ENCODE results near the gene PRDX6.
"Not testable (repeated sequence)": the region's sequence is repeated elsewhere in the genome, so short reads cannot be mapped to it uniquely, and the experiment has no call there.

PRDX6 gene

DNA sequence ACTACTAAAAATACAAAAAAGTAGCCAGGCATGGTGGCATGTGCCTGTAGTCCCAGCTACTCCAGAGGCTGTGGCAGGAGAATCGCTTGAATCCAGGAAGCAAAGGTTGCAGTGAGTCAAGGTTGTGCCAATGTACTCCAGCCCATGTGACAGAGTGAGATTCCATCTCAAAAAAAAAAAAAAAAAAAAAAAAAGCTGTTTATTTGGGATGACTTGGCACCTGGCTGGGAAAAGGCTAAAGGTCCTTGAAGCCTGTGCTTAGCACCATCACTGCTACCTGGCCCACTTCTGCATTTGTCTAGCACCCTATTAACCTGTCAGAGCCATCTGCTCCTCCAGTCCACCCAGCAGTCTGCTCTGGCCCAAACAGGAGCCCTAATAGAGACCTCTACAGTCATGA is 25.0 kb downstream of the PRDX6 start:
- DNase-seq, result no peak

DNA sequence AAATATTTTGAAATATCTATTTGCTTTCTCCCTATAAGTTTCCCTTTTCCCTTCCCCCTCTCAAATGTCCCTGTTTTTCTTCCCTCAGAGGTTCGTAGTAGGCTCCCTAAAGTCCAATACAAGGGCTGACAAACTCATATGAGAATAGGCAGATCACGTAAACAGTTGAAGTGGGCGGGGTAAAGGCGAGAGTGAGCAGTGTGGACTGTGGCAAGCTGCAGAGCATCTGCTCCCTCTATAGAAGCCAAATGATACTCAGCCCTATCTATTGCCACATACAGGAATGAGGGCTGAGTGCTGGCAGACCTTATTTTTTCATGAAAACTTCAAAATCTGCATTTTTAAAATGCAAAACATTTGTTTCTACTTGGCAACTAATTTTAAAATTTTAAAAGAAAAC is 26.3 kb downstream of the PRDX6 start:
- DNase-seq, result no peak

DNA sequence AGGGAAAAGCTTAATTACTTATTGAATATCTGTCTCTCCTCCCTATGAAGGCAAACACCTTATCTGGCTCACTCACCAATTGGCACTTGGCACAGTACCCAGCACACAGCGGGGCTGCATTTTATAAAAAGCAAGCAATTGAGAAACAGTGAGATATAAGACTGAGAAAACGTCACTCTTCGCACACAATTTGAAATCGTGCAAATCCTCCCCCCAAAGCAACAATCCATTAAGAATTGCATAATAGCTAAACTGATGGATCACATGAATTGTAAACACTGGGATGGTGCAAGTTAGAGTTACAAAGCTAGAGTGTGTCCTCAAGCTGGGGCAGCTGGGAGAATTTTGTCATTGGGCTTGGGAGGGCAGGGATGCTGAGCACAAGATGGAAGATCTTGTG is 27.1 kb downstream of the PRDX6 start:
- no peak for DNase-seq

DNA sequence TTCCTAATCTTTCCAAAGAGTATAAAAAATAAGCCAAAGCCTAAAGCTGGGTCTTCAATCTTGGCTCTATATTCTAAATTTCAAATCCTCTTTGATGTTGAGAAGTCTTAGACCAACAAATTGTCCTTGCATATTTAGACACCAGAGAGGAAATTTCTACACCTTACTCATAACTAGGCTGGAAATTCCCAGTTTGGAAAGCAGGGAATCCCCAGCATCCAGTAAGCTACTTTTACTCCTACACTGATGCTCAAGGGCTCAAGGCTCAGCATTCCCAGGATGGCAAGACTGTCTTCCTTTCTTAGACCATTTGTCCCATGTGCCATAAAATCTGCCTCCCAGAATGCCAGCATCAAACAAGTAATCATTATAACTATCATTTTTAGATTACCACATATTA is 28.3 kb downstream of the PRDX6 start:
- DNase-seq, result no peak

DNA sequence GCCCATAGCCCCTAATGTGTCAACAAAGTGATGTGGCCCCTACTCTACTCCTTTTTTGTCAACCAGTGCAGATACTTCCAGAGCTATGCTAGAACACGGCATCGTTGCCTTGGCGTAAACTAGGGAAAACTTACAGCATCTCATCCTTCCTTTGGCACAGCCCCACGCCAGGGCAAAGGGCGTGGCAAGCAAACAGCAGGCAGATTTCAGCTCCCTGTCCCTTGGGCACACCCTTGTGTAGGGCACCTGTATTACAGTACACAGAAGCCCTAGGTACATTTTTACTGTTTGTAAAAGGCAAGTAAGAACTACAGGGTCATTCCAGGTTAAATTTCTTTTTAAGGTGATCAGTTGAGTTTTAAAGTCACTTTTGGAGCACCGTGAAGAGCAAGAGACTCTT is 29.3 kb downstream of the PRDX6 start:
- no peak for DNase-seq

DNA sequence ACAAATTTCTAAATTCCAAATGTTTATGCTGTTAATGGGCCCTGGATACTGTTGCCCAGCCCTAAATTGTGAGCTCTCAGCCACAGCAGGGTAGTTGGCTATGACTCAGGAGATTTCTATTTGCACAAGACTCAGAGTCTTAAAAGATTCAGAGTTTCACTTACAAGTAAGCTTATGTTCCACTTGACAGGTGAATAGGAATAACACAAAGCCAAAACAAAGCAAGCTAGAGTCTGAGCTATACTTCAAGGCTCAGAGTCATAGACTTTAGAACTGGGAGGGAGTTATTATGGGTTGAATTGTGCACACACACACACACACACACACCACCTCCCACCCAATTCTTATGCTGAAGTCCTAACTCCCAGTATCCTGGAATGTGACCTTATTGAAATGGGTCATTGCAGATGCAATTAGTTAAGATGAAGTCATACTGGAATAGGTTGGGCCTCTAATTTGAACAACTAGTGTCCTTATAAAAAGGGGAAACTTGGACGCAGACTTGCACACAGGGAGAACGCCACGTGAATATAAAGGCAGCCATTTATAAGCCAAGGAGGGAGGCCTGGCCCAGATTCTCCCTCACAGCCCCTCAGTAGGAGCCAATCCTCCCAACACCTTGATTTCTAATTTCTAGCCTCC is 30.2 kb downstream of the PRDX6 start:
- DNase-seq, result no peak

DNA sequence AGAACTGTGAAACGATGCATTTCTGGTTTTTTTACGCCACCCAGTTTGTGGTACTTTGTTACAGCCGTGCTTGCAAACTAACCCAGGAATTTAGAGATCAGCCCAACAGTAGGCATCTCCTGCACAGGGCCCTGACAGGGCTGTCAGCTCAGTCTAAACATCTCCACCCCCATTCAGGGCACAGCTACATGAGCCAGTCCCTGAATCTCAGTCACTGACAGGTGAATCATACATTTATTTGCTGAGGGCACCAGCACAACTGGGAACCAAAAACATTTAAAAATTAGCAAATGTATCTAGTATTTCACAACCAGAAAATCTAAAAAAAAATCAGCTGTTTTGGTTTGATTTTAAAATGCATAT is 30.7 kb downstream of the PRDX6 start:
- no peak for DNase-seq

DNA sequence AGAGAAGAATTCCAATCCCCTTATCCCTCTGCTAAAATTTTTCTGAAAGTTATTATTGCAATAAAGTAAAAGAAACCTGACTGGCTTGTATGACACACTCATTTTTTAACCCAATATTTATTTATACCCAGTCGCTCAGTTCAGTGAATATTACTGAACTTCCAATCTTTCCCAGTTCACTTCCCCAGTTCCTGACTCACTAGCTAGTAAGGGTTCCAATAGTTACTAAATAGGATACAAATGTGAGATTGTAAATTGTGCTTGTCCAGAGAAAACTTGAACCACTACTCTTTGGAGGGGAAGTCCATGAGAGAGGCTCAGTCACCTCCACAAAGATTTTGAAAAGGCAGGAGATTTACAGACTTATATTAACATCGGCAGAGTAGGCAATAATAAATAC is 31.4 kb downstream of the PRDX6 start:
- no peak for DNase-seq

DNA sequence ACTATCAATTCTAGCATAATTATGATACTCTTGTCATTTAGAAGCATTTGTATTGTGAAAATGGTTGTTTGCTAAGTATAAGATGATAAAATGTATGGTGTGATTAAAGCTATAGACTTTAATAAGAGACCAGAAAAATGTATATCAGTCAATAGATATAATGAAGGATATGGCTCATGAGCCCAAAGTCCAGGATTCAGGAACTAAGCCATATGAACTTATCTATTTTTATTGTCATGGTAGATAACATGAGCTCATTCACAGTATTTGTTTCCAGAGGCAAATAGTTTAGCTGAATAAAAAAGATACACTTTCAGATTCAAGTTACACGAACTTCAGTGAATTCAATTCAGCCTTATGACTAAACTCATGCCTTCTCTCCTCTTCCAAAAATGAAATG is 32.7 kb downstream of the PRDX6 start:
- no peak for DNase-seq

DNA sequence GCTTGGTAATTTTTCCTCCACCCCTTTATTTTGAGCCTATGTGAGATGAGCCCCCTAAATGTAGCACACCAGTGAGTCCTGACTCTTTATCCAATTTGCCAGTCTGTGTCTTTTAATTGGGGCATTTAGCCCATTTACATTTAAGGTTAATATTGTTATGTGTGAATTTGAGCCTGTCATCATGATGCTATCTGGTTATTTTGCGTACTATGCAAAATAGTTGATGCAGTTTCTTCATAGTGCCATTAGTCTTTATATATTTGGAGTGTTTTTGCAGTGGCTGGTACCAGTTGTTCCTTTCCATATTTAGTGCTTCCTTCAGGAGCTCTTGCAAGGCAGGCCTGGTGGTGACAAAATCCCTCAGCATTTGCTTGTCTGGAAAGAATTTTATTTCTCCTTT is 37.4 kb downstream of the PRDX6 start:
- not testable (repeated sequence) for DNase-seq

DNA sequence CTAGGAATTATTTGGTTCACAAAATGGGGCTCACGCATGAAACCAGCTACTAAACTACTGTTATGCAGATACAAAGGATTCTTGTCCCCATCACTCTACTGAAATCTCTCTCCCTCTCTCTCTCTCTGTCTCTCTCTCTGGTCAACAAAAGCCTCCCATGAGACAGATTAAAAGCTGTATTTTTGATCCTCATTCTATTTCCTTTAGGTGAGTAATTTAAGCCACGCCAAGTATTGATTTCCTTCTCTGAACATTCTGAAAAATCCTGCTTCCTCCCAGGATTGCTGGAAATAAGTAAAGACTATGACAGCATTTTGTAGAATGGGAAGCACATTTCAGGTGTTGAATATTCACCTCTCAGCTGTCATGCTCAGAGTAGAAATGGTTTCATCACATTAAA is 43.7 kb downstream of the PRDX6 start:
- no peak for DNase-seq

DNA sequence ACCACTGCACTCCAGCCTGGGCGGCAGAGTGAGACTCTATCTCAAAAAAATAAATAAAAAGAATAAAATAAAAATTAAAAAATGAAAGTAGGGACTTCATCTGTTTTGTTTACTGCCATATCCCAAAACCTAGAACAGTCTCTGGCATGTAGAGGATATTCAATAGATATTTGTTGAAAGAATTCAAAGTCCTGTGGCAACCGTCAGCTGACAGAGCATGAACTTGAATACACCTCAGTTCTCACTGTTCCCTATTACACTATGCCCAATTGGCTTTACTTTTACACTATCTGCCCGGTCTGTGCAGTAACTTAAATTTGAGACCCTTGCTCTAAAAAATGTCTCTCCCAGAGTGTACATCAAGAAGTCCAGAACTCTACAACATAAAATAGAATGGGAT is 46.2 kb downstream of the PRDX6 start:
- no peak for DNase-seq

DNA sequence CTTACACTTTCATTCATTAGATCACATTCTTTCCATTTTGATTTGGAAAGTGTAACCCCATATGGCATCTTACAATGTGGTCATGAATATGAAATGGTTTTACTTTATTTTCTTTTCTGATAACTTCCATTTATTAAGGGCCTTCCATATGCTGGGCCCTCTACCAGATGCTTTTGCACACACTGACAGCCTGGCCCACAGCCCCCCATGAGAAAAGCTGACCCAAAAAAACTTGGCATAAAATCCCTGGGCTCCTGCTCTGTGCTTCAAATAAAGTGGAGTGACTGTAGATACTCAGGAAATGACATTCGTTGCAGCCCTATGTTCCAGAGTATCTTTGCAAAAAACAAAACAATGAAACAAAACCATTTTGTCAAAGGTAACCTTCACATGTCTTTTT is 48.8 kb downstream of the PRDX6 start:
- DNase-seq, result no peak

DNA sequence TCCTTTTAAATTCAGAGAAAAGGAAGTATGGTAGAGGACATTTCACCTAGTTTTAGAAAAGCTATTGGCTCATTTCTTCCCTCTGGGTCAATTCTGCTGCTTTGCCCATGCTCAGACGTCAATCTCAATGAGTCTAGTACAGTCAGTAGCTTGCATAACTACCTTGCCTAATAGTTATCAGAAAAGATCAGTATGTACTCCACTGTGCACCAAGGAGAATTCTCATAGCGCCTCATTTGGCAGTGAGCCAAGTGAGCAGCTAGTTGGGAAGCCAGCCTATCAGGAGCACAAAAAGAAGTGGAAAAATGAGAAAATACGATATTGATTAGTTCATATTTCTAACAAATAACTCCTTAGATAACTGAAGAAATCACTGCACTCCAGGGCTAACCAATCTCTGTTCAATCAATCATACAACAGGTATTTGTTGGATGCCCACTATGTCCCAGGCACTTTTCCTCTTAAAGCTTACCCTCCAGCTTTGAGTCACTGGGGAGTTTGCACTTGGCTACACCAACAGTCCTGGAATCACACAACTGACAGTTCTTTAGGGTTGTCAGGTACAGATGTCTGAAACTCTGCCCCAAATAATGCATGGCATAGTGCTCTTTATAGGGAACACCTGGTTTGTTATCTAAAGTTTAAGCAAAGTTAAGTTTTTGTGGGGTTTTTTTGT is 50.2 kb downstream of the PRDX6 start:
- no peak for DNase-seq

DNA sequence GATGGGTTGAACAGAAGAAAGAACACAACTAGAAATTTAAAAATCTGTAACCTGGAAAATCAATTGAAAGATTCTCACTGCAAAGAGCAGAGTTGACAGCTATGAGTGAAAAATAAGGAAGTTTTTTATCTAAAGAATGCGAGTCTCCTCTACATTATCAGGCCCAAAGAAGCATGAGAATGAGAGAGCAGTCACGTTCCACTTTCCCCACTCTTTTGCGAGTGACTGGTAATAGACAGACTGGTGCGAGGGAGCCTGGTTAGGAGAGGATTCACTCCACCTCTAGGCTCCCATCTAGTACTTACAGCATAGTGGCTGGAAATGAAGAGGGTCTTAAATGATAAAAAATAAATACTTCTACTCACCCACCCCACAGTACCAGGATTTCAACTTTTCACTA is 52.0 kb downstream of the PRDX6 start:
- DNase-seq, result no peak

DNA sequence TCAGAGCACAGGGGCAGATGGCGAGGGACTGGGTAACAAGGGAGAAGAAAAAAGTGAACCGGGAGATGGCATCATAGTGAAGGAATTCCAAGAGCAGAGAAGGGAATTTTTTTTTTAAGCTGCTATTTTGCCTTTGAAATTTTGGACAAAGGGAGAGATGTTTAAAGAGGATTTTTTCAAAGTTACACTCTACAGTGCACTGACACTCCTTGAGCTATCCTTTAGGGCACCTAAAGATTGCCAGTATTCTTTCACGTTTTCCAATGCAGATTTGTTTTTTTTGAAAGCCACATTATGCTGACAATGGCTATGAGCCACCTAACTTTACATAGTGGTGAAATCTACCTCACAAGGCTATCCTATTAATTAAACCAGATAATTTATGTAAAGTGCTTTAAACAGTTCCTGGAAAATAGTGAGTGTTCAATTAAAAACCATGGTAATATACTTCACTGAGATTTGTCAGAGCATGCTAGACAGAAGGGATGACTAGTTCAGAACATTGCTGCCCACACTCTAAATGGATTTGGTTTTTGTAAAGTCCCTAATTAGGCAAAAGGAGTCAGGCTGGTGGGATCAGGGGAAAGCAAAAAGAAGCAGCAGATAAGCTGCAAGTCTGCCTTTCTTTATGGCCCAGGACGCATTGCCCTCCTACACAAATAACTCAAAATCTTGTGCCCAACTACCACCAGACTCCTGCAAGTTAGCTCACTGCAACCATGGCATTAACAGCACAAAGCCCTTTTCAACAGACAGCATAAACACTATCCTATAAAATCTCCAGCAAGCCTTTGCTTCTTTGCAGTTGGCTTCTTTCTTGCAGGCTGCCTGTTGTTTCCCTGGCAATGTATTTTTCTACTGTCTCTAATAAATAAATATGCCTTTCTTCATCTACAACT is 53.9 kb downstream of the PRDX6 start:
- no peak for DNase-seq

DNA sequence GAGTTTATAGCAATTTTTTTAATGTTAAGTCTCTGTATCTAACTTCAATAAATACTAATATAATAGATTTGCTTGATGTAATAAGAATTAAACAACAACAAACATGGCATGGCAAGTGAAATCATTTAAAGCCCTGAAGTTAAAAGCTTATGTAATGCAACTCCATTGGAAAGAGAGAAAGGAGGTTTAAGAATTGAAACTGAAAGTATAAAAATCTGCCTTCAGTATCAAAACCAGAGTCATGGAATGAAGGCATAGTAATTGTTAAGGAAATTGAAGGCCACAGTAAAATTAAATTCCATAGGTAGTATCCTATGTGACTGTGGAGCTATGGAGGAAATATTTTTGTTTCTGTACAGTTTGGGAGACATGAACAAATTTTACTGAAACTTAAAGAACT is 55.1 kb downstream of the PRDX6 start:
- no peak for DNase-seq

DNA sequence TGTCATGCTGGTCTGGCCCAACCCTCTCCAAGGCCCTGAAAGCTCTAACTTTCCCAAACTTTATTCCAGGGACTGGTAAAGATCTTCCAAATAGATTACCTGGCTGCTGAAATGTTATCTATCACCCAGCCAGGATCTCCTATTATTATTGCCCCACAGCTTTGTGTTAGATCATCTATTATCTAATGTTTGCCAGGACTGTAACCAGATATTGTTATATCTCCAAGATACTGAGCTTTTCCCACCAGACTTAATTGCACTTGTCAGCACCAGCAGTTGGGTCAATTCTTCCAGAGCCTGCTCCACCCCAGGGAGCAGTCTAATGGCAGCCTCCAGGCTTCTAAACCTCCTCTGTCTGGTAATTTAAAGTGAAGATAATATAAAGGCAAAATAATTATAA is 59.1 kb downstream of the PRDX6 start:
- no peak for DNase-seq
